H1 (cell line): ENCODE measurements around the gene CUX1. TPM values are rescaled to one million over a fixed set of nuclear protein-coding genes. Genes with fewer than 3 reads are reported as not detected.

Experiments used
- CTCF ChIA-PET: fragments of 300-600 bp; sonication (Branson Sonifier 250); formaldehyde crosslinking; loops from one replicate; lab custom pipeline; 2021; ENCODE audit not compliant: partially characterized antibody; lab: Charles Lee
- POLR2A ChIA-PET: fragments of 300-600 bp; sonication (Branson Sonifier 250); formaldehyde crosslinking; loops from one replicate; lab custom pipeline; 2021; ENCODE audit warnings: inconsistent platforms; ENCODE audit not compliant: partially characterized antibody; lab: Charles Lee
- DNase-seq, 2 experiments: peaks; one replicate each; pipeline versions ENCODE4 v3.0.0 to v3.0.0-alpha.2; 2010 to 2022; ENCODE audit warnings: low spot score in 2 of 2, low read depth in 1 of 2, mixed read lengths in 1 of 2
- FAIRE-seq: peaks from 2 replicates; lab custom pipeline; 2011; peaks lifted over from hg19 to GRCh38; lab: Jason Lieb, UNC
- H2AFZ ChIP-seq: 2 replicates; pipeline ENCODE4 v1.8.1; 2012; ENCODE audit warnings: low read length, inconsistent platforms
- H2AK5ac ChIP-seq: 2 replicates; pipeline ENCODE4 v1.6.1; 2013; ENCODE audit warnings: low read depth, low read length
- H2BK120ac ChIP-seq: replicated peaks from 2 replicates; pipeline ENCODE3; 2013; ENCODE audit warnings: low read depth, low read length, inconsistent platforms
- H2BK12ac ChIP-seq: 2 replicates; pipeline ENCODE4 v1.6.1; 2013; ENCODE audit warnings: low read depth, low read length
- H2BK15ac ChIP-seq: 2 replicates; pipeline ENCODE4 v1.6.1; 2013; ENCODE audit warnings: low read length
- H2BK20ac ChIP-seq: 2 replicates; pipeline ENCODE4 v1.6.1; 2013; ENCODE audit warnings: low read length
- H2BK5ac ChIP-seq: 2 replicates; pipeline ENCODE4 v1.6.1; 2013; ENCODE audit warnings: low read depth, low read length
- H3K14ac ChIP-seq: 2 replicates; pipeline ENCODE4 v1.6.1; 2013; ENCODE audit warnings: inconsistent platforms; ENCODE audit not compliant: insufficient read length
- H3K18ac ChIP-seq: 2 replicates; pipeline ENCODE4 v1.6.1; 2013; ENCODE audit warnings: low read length; ENCODE audit errors: extremely low read depth
- H3K23ac ChIP-seq: 2 replicates; pipeline ENCODE4 v1.6.1; 2013; ENCODE audit warnings: inconsistent platforms; ENCODE audit not compliant: insufficient read length
- H3K23me2 ChIP-seq: 2 replicates; pipeline ENCODE4 v1.6.1; 2013; ENCODE audit warnings: low read depth, low read length
- H3K27ac ChIP-seq: 2 replicates; pipeline ENCODE4 v1.6.1; 2011; ENCODE audit warnings: low read depth, low read length, inconsistent platforms
- H3K27me3 ChIP-seq, 4 experiments: replicated peaks in 1 of 4; 1 replicate in 1 of 4; 2 replicates in 3 of 4; pipeline versions ENCODE4 v1.6.1 to v1.8.1; 2011 to 2013; ENCODE audit warnings: low read length in 3 of 4, mild to moderate bottlenecking in 3 of 4, inconsistent platforms in 2 of 4, mixed read lengths in 2 of 4, moderate library complexity in 1 of 4; ENCODE audit not compliant: control insufficient read depth in 3 of 4, insufficient read depth in 3 of 4; ENCODE audit errors: extremely low read depth in 1 of 4
- H3K36me3 ChIP-seq, 4 experiments: 2 replicates each; pipeline versions ENCODE4 v1.6.1 to v1.8.1; 2011 to 2013; ENCODE audit warnings: mild to moderate bottlenecking in 4 of 4, low read length in 3 of 4, moderate library complexity in 2 of 4, control low read depth in 1 of 4, inconsistent platforms in 1 of 4; ENCODE audit not compliant: insufficient read depth in 4 of 4, control insufficient read depth in 2 of 4
- H3K4ac ChIP-seq: replicated peaks from 2 replicates; pipeline ENCODE3; 2013; ENCODE audit warnings: low read length, low read depth, mixed read lengths, inconsistent platforms; ENCODE audit not compliant: insufficient read length
- H3K4me1 ChIP-seq, 4 experiments: replicated peaks in 1 of 4; 1 replicate in 1 of 4; 2 replicates in 3 of 4; pipeline versions ENCODE4 v1.6.1 to v1.8.1; 2011 to 2013; ENCODE audit warnings: low read length in 3 of 4, inconsistent platforms in 2 of 4, mixed read lengths in 1 of 4; ENCODE audit not compliant: insufficient read depth in 4 of 4, control insufficient read depth in 3 of 4
- H3K4me2 ChIP-seq, 2 experiments: 2 replicates each; pipeline versions ENCODE4 v1.6.1 to v1.8.1; 2011 to 2013; ENCODE audit warnings: low read depth in 2 of 2, low read length in 2 of 2, control low read depth in 1 of 2, inconsistent platforms in 1 of 2, mild to moderate bottlenecking in 1 of 2; ENCODE audit not compliant: insufficient read depth in 1 of 2
- H3K4me3 ChIP-seq, 4 experiments: fragments of 200-600, 300-600 bp in 1 of 4; sonication (generic), shearing (Covaris generic), sonication (Bioruptor Twin) in 1 of 4; 2 replicates each; pipeline versions ENCODE4 v1.5.1 to v1.8.1; 2011 to 2016; ENCODE audit warnings: low read length in 4 of 4, low read depth in 3 of 4, control low read depth in 2 of 4, inconsistent platforms in 2 of 4, mild to moderate bottlenecking in 2 of 4, mixed read lengths in 1 of 4, moderate library complexity in 1 of 4; ENCODE audit not compliant: insufficient read depth in 2 of 4; ENCODE audit errors: extremely low read depth in 1 of 4
- H3K56ac ChIP-seq: replicated peaks from 2 replicates; pipeline ENCODE3; 2013; ENCODE audit warnings: low read depth, mild to moderate bottlenecking, mixed read lengths, low read length, inconsistent platforms; ENCODE audit not compliant: insufficient read length
- H3K79me1 ChIP-seq: 2 replicates; pipeline ENCODE4 v1.6.1; 2013; ENCODE audit warnings: low read depth, low read length, control low read depth
- H3K79me2 ChIP-seq, 2 experiments: 2 replicates each; pipeline versions ENCODE4 v1.6.1 to v1.8.1; 2012 to 2013; ENCODE audit warnings: low read length in 2 of 2, mild to moderate bottlenecking in 2 of 2, inconsistent platforms in 1 of 2; ENCODE audit not compliant: insufficient read depth in 2 of 2, control insufficient read depth in 1 of 2
- H3K9ac ChIP-seq, 4 experiments: replicated peaks in 1 of 4; 1 replicate in 1 of 4; 2 replicates in 3 of 4; pipeline versions ENCODE4 v1.6.1 to v1.8.1; 2011 to 2013; ENCODE audit warnings: low read depth in 3 of 4, low read length in 3 of 4, control low read depth in 2 of 4, mild to moderate bottlenecking in 2 of 4, moderate library complexity in 2 of 4, inconsistent platforms in 1 of 4; ENCODE audit errors: extremely low read depth in 1 of 4
- H3K9me3 ChIP-seq, 2 experiments: 2 replicates each; pipeline versions ENCODE4 v1.6.1 to v1.8.1; 2012 to 2013; ENCODE audit warnings: mild to moderate bottlenecking in 2 of 2, moderate library complexity in 2 of 2, control low read depth in 1 of 2, inconsistent platforms in 1 of 2, low read depth in 1 of 2, low read length in 1 of 2, mixed read lengths in 1 of 2; ENCODE audit not compliant: insufficient read depth in 2 of 2
- H4K20me1 ChIP-seq, 2 experiments: replicated peaks in 1 of 2; 2 replicates each; pipeline versions ENCODE3 to v1.8.1; 2011 to 2013; ENCODE audit warnings: inconsistent platforms in 2 of 2, low read length in 2 of 2, mild to moderate bottlenecking in 1 of 2; ENCODE audit not compliant: insufficient read depth in 2 of 2, control insufficient read depth in 1 of 2
- H4K5ac ChIP-seq: 2 replicates; pipeline ENCODE4 v1.6.1; 2013; ENCODE audit warnings: low read length, low read depth, mixed read lengths, inconsistent platforms; ENCODE audit not compliant: insufficient read length
- H4K8ac ChIP-seq: 2 replicates; pipeline ENCODE4 v1.8.0; 2013; ENCODE audit warnings: mild to moderate bottlenecking, moderate library complexity, low read length, inconsistent platforms; ENCODE audit not compliant: insufficient read depth; ENCODE audit errors: extremely low read depth
- H4K91ac ChIP-seq: replicated peaks from 2 replicates; pipeline ENCODE3; 2013; ENCODE audit warnings: low read length, mixed read lengths, inconsistent platforms; ENCODE audit not compliant: insufficient read length
- BCL11A ChIP-seq, 2 experiments: IDR thresholded peaks; one replicate each; pipeline ENCODE4 v1.6.1; 2011; ENCODE audit warnings: low read depth in 2 of 2, low read length in 2 of 2, mild to moderate bottlenecking in 2 of 2
- EP300 ChIP-seq, 2 experiments: IDR thresholded peaks; 1 replicate in 1 of 2; 2 replicates in 1 of 2; pipeline ENCODE4 v1.6.1; 2011 to 2012; ENCODE audit warnings: low read depth in 2 of 2, low read length in 2 of 2, mild to moderate bottlenecking in 2 of 2, borderline replicate concordance in 1 of 2, inconsistent platforms in 1 of 2, moderate library complexity in 1 of 2
- GTF2F1 ChIP-seq: IDR thresholded peaks from 2 replicates; pipeline ENCODE4 v1.6.1; 2012; ENCODE audit warnings: low read depth, low read length, improper control_type of control experiment, borderline replicate concordance
- JUND ChIP-seq: IDR thresholded peaks from 2 replicates; pipeline ENCODE4 v1.6.1; 2011; ENCODE audit warnings: mild to moderate bottlenecking, improper control_type of control experiment, low read length
- KDM5A ChIP-seq: fragments of 200-600 bp; IDR thresholded peaks from 2 replicates; pipeline ENCODE4 v1.7.1; 2012; ENCODE audit warnings: mild to moderate bottlenecking, low read length, inconsistent platforms, mixed read lengths
- MAFK ChIP-seq: IDR thresholded peaks from 2 replicates; pipeline ENCODE4 v1.6.1; 2012; ENCODE audit warnings: low read depth, mild to moderate bottlenecking, improper control_type of control experiment, low read length
- POLR2AphosphoS5 ChIP-seq: IDR thresholded peaks from 2 replicates; pipeline ENCODE4 v1.6.1; 2011; ENCODE audit warnings: low read depth, low read length
- SIX5 ChIP-seq: IDR thresholded peaks from 2 replicates; pipeline ENCODE4 v1.6.1; 2011; ENCODE audit warnings: mild to moderate bottlenecking, low read depth, low read length
- SUZ12 ChIP-seq: fragments of 200-600 bp; sonication (generic); IDR thresholded peaks from 2 replicates; pipeline ENCODE4 v1.6.1; 2012; ENCODE audit warnings: mild to moderate bottlenecking, inconsistent platforms, low read length, moderate library complexity, mixed read lengths
- TAF1 ChIP-seq: IDR thresholded peaks from 2 replicates; pipeline ENCODE4 v1.6.1; 2011; ENCODE audit warnings: mild to moderate bottlenecking, low read depth, low read length
- TBP ChIP-seq: IDR thresholded peaks from 2 replicates; pipeline ENCODE4 v1.6.1; 2011; ENCODE audit warnings: low read depth, low read length, improper control_type of control experiment
- TCF12 ChIP-seq: IDR thresholded peaks from 2 replicates; pipeline ENCODE4 v1.6.1; 2011; ENCODE audit warnings: low read depth, mild to moderate bottlenecking, low read length
- YY1 ChIP-seq: IDR thresholded peaks from 2 replicates; pipeline ENCODE4 v1.6.1; 2011; ENCODE audit warnings: low read depth, mild to moderate bottlenecking, low read length
- ZNF274 ChIP-seq: IDR thresholded peaks from 2 replicates; pipeline ENCODE4 v1.7.0; 2012; ENCODE audit warnings: low read length, borderline replicate concordance; ENCODE audit errors: extremely low read depth
- WGBS, 2 experiments: shearing (Covaris generic) in 1 of 2; methylation state at CpG; one replicate each; pipeline versions ENCODE4 v1.1.6 to v1.1.7; 2013 to 2015; ENCODE audit warnings: low lambda C conversion rate in 2 of 2, mixed read lengths in 2 of 2, inconsistent platforms in 1 of 2, low coverage in 1 of 2, missing lambda C conversion rate in 1 of 2; ENCODE audit not compliant: insufficient replicate concordance in 2 of 2, insufficient coverage in 1 of 2, insufficient read length in 1 of 2; ENCODE audit errors: extremely low coverage in 1 of 2, missing lambda C conversion rate in 1 of 2; 5-methylcytosine and 5-hydroxymethylcytosine counted together
- polyA plus RNA-seq, 7 experiments: library from polyadenylated mRNA; depleted of rRNA in 3 of 7; stranded (reverse) in 5 of 7; unstranded in 2 of 7; fragments of >200 nt in 5 of 7; fragments of 200-250 nt in 2 of 7; gene quantifications; 1 replicate in 5 of 7; 2 replicates in 1 of 7; 4 replicates in 1 of 7; pipeline versions ENCODE4 v1.2.1 to v1.2.3, GENCODE V29; 2011 to 2013; ENCODE audit warnings: missing spikeins in 2 of 7, mixed read lengths in 2 of 7
- total RNA-seq: library from RNA; stranded (reverse); fragmentation: NEBNext Ultra II Directional; extraction: Animal tissue kit (Norgen Biotek cat#: 25700); gene quantifications from 2 replicates; pipeline ENCODE4 v1.2.1, GENCODE V29; 2021

The CUX1 gene
- total and polyA plus RNA-seq, 2 of the 8 experiments (the other 6 are each of a cell fraction or from before 2014, with no cell fraction given): 21.6 to 65.9 TPM

- no peak overlapping the region for H3K23ac ChIP-seq
- H3K36me3 ChIP-seq: peaks cover 2 to 13% (median 11%) of the 10 kb centered on the region in 4 experiments; a peak in 6 of 8 replicates
- peaks cover 3% of the 10 kb centered on the region in 2 experiments for H4K20me1 ChIP-seq
- DNase-seq (no peak), FAIRE-seq (no peak)
- H4K8ac ChIP-seq: no peak overlapping the region
- H3K23me2 ChIP-seq: no peaks in the 10 kb centered on the region; the same call in 1 of the 2 replicates
- no peaks in the 10 kb centered on the region for H3K27me3 ChIP-seq
- H2AK5ac ChIP-seq: no peak overlapping the region
- peaks cover 2% of the 10 kb centered on the region; the same call in 1 of the 2 replicates for H3K79me1 ChIP-seq
- H3K27ac ChIP-seq: no peak overlapping the region
- H2BK12ac ChIP-seq: no peak overlapping the region
- H4K91ac ChIP-seq: no peak overlapping the region
- TF ChIP-seq TCF12 (no peak), TBP (no peak), KDM5A (no peak), MAFK (no peak), EP300 (IDR thresholded peaks at IDR 0.05; ENCODE audit: borderline replicate concordance in 1 of 2, low read depth in 2 of 2, low read length in 2 of 2) (no peak), BCL11A (IDR thresholded peaks at IDR 0.05; ENCODE audit: low read depth in 2 of 2, low read length in 2 of 2) (no peak), GTF2F1 (no peak), ZNF274 (no peak), YY1 (no peak), POLR2AphosphoS5 (no peak), SIX5 (no peak), SUZ12 (no peak), TAF1 (no peak), JUND (no peak)
- no peak overlapping the region for H3K14ac ChIP-seq
- H3K79me2 ChIP-seq: no peaks in the 10 kb centered on the region
- no peak overlapping the region for H4K5ac ChIP-seq
- no peak overlapping the region for H2BK120ac ChIP-seq
- H2BK15ac ChIP-seq: no peak overlapping the region
- ChIA-PET POLR2A (interaction anchor here (0.7 kb wide), 1 partner anchor 35 kb away, joined by 3 read pairs; no protein-coding TSS in a partner anchor), CTCF (interaction anchor here (0.6 to 1.1 kb wide), 6 partner anchors 9 to 672 kb away, joined by 3 to 6 read pairs (median 4); no protein-coding TSS in a partner anchor)
- H2BK20ac ChIP-seq: no peak overlapping the region
- no peak overlapping the region for H3K4ac ChIP-seq
- no peaks in the 10 kb centered on the region for H3K9me3 ChIP-seq
- no peak overlapping the region for H3K56ac ChIP-seq
- no peak overlapping the region for H3K9ac ChIP-seq
- no peak overlapping the region for H3K4me3 ChIP-seq
- no peaks in the 10 kb centered on the region; a peak in 1 of 7 replicates for H3K4me1 ChIP-seq
- no peak overlapping the region for H3K18ac ChIP-seq
- 100% methylated on average over 5 of the region's 5 CpGs; no CpG with 5 or more reads in 1 of the 2 experiments for WGBS, 2 experiments
- H2AFZ ChIP-seq: no peak overlapping the region
- no peak overlapping the region for H3K4me2 ChIP-seq
- H2BK5ac ChIP-seq: peak overlapping the region; percentile 18; the same call in 1 of the 2 replicates
These were observed 285.6 kb downstream of the CUX1 start for GRCh38 chr7:102103027-102103372.
